GM21526 (cell line): ENCODE measurements around the gene DSCAM.

Experiments
- ATAC-seq: cut with Tn5 transposase; IDR thresholded peaks from one replicate; pipeline ENCODE4 v1.9.1; 2021; ENCODE audit warnings: moderate library complexity; ENCODE audit not compliant: unreplicated experiment, low FRiP score

The DSCAM gene

GRCh38 chr21:40792691-40793456 is 54.1 kb downstream of the DSCAM start:
- no peak for ATAC-seq

- ATAC-seq: no peak
Measured at GRCh38 chr21:40788635-40789034, 58.3 kb downstream of the DSCAM start.

- no peak for ATAC-seq
Measured at GRCh38 chr21:40783404-40783803, 63.6 kb downstream of the DSCAM start.

GRCh38 chr21:40770435-40771055 is 76.4 kb downstream of the DSCAM start:
- no peak for ATAC-seq

- no peak for ATAC-seq
Measured at GRCh38 chr21:40769231-40769630, 77.7 kb downstream of the DSCAM start.

- no peak for ATAC-seq
Measured at GRCh38 chr21:40768056-40768455, 78.9 kb downstream of the DSCAM start.

- ATAC-seq: no peak
Measured at GRCh38 chr21:40766381-40766780, 80.6 kb downstream of the DSCAM start.

- ATAC-seq: no peak
Measured at GRCh38 chr21:40765811-40766210, 81.1 kb downstream of the DSCAM start.

- no peak for ATAC-seq
Measured at GRCh38 chr21:40760821-40761220, 86.1 kb downstream of the DSCAM start.

- no peak for ATAC-seq
Measured at GRCh38 chr21:40759061-40759460, 87.9 kb downstream of the DSCAM start.

GRCh38 chr21:40757366-40757765 is 89.6 kb downstream of the DSCAM start:
- ATAC-seq: no peak

GRCh38 chr21:40754466-40754865 is 92.5 kb downstream of the DSCAM start:
- no peak for ATAC-seq

- ATAC-seq: no peak
Measured at GRCh38 chr21:40753756-40754155, 93.2 kb downstream of the DSCAM start.

GRCh38 chr21:40752125-40752524 is 94.8 kb downstream of the DSCAM start:
- ATAC-seq: no peak

- ATAC-seq: no peak
Measured at GRCh38 chr21:40751221-40751620, 95.7 kb downstream of the DSCAM start.

- no peak for ATAC-seq
Measured at GRCh38 chr21:40736145-40736544, 110.8 kb downstream of the DSCAM start.

GRCh38 chr21:40733024-40733397 is 113.9 kb downstream of the DSCAM start:
- ATAC-seq: no peak

- no peak for ATAC-seq
Measured at GRCh38 chr21:40732253-40733023, 114.5 kb downstream of the DSCAM start.

GRCh38 chr21:40731206-40731605 is 115.8 kb downstream of the DSCAM start:
- no peak for ATAC-seq

- no peak for ATAC-seq
Measured at GRCh38 chr21:40730426-40730800, 116.5 kb downstream of the DSCAM start.

- no peak for ATAC-seq
Measured at GRCh38 chr21:40729761-40730425, 117.1 kb downstream of the DSCAM start.
